Activated CD4-positive, alpha-beta T cell treated with anti-CD3 and anti-CD28 coated beads for 48 hours (primary cell): ENCODE data around the gene PHKG1.
"Not testable (repeated sequence)": the region's sequence is repeated elsewhere in the genome, so short reads cannot be mapped to it uniquely, and the experiment has no call there.

Source experiments
- DNase-seq: peaks from one replicate; pipeline ENCODE4 v3.0.0-alpha.2; 2020

Gene PHKG1

DNA sequence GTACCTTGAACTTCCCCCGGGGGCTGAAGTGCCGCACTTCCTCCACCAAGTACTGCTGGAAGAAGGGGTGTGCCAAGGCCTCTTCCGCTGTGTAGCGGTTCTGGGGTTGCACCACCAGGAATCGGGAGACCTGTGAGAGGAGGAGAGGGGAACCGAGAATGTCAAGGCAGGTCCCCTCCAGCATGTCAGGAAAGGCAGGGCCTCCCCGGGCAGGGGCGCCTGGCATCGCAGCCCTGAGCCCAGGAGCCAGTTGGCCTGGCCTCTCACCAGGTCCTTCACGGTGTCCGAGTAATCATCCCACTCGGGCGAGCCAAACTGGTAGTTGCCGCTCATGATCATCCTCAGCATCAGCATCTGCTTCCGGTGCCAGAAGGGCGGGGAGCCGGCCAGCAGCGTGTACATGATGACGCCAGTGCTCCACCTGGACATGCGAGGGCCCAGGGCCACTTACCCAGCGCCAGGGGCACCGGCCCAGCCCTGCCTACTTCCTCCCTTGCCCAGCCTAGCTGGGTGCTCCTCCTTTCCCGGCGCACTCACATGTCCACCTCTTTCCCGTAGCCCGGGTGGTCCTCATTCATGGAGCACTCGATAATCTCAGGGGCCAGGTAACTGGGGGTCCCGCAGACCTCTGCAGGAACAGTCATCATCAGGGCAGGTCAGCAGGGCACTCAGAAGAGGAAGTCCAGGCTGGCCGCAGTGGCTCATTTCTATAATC lies 11.0 kb downstream of the PHKG1 start:
- DNase-seq: no peak

DNA sequence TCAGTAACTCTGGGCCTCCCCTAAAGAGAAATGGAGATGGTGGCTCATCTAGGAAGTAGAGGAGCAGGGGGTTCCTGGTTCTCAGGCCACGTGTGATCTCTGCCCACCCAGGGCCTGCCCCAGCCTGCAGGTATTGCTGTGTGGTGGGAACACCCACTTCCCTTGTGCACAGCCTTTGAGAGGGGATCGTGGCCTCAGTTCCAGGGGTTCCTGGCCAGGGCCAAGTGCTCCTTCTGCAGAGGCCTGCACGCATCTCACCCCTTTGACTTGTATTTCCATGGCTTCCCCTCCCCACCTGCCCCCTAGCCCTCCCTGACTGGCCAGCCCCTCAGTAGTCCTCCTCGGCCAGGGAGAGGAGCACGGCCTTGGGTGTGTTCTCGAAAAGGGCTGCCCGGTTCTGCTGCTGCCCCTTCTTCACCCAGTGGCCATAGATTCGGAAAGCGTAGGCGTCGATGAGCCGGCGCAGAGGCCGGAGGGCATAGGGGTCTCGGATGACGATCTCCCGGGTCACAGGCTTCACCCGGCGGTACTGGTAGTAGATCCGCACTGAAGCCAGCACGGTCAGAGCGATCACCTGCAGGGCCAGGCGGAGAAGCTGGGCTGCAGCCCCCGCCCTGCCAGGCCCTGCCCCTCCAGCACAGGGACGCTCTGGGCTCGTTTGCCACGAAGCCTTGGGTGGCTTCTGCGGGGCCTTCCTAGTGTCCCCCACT lies 11.9 kb downstream of the PHKG1 start:
- not testable (repeated sequence) for DNase-seq

DNA sequence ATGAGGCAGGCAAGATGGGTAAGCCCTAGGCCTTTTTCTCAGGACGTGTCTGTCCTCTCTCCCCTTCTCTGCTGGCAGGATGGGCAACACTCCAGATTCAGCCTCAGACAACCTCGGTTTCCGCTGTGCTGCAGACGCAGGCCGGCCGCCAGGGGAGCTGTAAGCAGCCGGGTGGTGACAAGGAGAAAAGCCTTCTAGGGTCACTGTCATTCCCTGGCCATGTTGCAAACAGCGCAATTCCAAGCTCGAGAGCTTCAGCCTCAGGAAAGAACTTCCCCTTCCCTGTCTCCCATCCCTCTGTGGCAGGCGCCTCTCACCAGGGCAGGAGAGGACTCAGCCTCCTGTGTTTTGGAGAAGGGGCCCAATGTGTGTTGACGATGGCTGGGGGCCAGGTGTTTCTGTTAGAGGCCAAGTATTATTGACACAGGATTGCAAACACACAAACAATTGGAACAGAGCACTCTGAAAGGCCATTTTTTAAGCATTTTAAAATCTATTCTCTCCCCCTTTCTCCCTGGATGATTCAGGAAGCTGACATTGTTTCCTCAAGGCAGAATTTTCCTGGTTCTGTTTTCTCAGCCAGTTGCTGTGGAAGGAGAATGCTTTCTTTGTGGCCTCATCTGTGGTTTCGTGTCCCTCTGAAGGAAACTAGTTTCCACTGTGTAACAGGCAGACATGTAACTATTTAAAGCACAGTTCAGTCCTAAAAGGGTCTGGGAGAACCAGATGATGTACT lies 13.1 kb downstream of the PHKG1 start:
- DNase-seq: no peak

DNA sequence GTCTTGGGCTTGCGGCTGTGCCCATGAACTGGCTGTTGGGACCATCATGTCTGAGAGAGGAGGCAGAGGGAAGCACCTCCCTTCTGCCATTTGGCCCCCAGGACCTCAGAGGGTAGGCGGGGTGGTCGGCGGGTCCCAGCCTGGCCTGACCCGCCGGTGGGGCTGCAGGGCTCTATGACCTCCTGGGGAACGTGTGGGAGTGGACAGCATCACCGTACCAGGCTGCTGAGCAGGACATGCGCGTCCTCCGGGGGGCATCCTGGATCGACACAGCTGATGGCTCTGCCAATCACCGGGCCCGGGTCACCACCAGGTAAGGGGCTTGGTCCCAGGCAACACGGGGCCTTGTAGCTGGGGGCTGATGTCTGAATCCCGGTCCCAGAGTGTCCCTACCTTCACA lies 14.6 kb downstream of the PHKG1 start:
- DNase-seq: no peak

DNA sequence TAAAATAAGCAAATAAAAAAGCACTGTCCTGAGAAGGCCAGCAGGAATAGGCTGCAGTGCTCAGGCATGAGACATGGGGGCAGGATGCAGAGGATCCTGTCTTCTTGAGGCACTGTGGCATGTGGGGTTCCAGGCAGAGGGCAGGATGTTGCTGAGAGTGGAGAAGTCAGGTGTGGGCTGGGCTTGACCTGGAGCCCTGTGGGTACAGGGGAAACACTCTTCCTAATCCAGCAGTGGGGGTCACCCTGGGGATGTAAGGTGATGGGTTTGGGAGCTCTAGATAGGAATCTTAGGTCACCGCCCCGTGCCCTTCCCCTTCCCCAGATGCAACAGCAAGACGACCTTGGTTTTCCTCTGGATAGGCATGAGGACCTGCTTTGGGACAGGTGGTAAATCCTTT lies 15.1 kb downstream of the PHKG1 start:
- DNase-seq: no peak

DNA sequence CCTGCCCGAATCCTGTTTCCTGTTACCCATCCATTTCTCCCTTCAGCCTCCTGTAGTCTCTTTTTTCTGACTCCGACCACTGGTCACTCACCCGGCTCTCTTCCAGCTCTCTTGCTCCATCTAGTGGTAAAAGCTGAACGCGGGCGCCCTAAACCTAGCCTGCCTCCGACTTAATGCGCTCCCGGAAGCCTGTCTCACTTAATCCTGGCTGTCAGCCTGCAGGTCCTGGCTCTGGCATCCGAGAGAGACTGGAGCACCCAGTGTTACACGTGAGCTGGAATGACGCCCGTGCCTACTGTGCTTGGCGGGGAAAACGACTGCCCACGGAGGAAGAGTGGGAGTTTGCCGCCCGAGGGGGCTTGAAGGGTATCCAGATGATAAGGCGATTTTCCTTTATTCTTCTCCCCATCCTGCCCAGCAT lies 18.4 kb downstream of the PHKG1 start:
- DNase-seq: peak; percentile 77

DNA sequence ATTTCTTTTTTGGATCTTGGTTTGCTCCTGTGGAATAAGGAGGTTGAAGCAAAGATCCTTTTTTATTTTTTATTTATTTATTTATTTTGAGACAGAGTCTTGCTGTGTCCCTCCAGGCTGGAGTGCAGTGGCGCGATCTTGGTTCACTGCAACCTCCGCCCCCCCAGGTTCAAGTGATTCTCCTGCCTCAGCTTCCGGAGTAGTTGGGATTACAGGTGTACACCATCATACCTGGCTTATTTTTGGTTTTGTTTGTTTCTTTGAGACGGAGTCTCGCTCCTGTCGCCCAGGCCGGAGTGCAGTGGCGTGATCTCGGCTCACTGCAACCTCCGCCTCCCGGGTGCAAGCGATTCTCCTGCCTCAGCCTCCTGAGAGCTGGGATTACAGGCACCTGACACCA lies 26.4 kb downstream of the PHKG1 start:
- DNase-seq: not testable (repeated sequence)

DNA sequence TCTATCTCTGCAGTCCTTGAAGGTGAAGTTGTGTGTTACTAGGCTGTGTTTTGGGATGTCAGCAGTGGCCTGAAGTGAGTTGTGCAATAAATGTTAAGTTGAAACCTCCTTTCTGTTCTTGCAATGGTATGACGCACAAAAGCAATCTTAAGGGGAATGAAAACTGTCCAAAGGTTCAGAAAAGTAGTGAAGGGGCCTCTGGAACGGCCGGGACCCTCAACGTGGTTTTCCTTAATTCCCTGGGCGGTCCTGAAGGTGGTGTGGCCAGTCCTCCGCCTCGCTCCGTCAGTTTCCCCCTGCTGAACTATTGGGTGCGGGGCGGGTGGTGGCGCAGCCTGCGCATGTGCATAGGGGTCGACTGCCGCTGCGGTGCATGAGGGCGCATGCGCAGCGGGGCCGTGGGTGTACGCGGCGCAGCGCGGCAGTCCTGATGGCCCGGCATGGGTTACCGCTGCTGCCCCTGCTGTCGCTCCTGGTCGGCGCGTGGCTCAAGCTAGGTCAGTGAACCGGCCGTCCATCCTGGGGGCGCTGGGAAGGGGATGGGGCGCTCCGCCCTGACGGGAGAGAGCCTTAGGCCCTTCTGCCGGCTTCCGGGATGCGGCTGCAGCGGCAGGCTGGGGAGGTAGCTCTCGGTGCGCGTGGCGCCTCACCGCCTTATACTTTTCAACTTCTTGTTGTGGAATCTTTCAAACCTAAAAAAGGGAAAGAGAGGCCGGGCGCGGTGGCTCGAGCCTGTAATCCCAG lies 28.7 kb downstream of the PHKG1 start, which contains the start of gene SUMF2:
TSS of gene SUMF2 (plus strand) at position 405 of the 744 bp plus-strand sequence. CDS start at position 431, 26 bp downstream.
- peak; percentile 92 for DNase-seq

DNA sequence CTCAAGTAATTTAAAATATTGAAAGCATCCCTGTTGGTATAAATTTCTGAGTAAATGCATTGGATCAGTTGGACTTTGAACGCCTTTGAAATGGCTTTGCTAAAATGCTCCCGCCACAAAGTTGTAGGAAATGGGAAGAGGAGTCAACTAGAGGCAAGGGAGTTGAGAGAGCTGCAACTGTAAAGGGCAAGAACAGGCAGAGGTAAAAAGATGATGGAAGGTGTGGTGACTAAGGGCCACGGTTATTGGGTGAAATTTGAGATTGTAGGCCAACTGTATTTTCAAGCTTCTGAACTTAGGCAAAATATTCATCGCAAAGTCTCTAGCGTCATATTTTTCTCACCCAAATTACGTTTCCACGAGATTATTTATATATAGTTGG lies 29.3 kb downstream of the PHKG1 start:
- no peak for DNase-seq

DNA sequence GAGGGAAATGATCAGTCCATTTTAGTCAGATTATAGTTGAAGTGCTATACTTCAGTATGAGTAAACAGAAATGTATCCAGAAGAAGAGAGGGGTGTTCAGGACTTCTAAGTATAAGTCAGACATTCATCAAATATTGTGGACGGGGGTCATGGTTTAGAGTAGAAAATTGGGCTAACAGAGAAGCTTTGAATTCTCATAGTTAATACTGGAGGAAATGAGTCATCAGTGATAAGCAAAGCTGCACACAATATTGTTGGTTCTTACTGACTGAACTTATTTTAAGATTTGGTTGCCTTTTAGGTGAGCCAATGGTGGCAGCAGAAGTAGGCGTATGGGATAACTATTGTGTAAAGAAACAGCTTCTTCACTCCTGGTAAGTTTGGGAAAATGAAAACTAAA lies 30.4 kb downstream of the PHKG1 start:
- no peak for DNase-seq

DNA sequence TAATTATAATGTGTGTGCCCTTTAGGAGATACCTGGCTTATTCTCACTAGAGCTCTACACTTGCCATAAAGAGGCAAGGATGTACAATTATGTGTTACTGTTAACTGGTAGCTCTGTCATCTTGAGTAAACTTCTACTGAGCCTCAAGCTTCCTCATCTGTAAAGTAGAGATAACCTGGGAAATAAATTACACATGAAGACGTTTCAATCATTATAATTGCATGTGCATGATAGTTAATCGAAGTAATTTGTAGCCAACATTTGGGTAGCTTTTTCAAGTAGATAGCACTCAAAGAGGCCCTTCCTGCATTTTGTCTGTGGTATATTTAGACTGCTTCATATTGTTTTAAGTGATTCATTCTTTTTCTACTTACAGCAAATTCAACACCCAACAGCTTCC lies 38.8 kb downstream of the PHKG1 start:
- DNase-seq: no peak

DNA sequence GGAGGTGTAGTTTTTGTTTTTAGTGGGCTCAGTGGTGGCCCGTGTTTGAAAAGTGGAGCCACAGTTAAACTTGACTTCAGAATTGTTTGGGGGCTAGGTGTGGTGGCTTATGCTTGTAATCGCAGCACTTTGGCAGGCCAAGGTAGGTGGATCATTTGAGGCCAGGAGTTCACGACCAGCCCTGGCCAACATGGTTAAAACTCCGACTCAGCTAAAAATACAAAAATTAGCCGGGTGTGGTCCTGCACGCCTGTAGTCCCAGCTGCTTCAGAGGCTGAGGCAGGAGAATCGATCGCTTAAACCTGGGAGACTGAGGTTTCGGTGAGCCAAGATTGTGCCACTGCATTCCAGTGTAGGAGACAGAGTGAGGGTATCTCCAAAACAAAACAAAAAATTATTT lies 39.4 kb downstream of the PHKG1 start:
- DNase-seq: no peak

DNA sequence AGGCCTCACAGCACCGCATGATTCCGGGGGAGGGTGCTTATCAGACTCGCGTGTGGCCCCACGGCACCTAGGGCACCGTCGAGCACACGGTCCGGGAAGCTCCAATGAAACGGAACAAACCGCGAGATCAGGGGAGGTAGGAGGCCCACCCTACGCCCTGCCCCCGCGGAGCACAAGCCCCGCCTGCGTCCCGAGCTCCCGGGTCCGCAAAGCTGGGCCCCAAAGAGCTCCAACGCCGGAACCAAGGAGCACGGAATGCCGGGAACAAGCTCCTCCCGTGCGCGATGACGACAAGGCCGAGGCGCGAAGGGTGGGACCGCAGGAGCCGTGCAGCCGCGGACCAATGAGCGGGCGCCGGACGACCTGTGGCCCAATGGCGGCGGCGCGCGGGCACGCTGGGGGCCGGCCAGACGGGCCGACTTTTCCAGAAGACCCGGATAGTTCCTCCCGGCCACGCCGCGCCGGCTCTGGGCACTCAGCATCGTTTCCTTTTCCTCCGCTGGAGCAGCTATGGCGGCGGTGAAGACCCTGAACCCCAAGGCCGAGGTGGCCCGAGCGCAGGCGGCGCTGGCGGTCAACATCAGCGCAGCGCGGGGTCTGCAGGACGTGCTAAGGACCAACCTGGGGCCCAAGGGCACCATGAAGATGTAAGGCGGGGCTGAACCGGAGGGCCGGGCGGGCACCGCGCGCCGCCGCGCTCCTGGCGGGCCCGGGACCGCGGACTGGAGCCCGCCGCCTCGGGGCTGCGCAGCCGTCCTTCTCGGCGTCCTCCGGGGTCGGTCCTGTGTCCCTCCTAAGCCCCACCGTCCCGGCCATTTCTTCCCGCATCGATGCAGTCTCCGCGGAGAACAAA lies 41.2 kb downstream of the PHKG1 start, which contains the start of the genes CCT6A and PSPH:
TSS of gene CCT6A (plus strand) at position 427 of the 853 bp plus-strand sequence. CDS start at position 511, 84 bp downstream.
TSS of gene PSPH (minus strand) at position 106 of the 853 bp plus-strand sequence. CDS start 30,232 bp downstream, outside the sequence.
- DNase-seq: peak; percentile 95

DNA sequence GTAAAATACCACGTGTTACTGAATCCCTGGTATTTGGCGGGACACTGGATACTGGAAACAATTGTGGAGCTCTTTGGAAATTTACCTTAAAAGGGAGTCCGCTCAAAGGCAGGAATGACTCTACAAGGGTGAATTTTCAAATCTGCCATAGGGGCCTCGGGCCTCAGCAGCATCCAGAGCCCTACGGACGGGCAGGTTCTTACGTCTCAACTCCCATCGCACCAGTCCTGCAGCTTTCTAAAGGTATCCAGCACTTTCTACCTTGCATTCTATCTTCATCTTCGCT lies 41.8 kb downstream of the PHKG1 start:
- DNase-seq: no peak

DNA sequence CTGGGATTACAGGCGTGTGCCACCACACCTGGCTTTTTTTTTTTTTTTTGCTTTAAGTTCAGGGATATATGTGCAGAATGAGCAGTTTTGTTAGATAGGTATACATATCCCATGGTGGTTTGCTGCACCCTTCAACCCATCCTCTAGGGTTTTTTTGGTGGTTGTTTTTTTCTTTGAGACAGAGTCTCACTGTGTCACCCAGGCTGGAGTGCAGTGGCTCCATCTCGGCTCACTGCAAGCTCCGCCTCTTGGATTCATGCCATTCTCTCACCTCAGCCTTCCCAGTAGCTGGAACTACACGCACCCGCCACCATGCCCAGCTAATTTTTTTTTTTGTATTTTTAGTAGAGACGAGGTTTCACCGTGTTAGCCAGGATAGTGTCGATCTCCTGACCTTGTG lies 44.0 kb downstream of the PHKG1 start:
- DNase-seq: not testable (repeated sequence)

DNA sequence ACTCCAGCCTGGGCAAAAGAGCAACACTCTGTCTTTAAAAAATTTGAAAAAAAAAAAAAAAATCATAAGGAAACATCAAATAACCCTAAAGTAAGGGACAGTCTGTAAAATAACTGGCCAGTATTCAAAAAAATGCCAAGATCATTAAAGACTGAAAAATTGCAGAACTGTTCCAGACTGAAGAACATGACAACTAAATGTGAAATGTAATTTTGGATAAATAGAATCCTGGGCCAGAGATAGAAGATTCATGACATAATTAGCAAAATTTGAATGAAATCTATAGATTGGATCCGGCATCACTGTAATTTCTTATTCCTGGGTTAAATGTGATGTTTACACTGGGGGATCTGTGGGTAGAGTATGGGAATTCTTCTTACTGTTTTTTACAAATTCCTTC lies 44.5 kb downstream of the PHKG1 start:
- no peak for DNase-seq

DNA sequence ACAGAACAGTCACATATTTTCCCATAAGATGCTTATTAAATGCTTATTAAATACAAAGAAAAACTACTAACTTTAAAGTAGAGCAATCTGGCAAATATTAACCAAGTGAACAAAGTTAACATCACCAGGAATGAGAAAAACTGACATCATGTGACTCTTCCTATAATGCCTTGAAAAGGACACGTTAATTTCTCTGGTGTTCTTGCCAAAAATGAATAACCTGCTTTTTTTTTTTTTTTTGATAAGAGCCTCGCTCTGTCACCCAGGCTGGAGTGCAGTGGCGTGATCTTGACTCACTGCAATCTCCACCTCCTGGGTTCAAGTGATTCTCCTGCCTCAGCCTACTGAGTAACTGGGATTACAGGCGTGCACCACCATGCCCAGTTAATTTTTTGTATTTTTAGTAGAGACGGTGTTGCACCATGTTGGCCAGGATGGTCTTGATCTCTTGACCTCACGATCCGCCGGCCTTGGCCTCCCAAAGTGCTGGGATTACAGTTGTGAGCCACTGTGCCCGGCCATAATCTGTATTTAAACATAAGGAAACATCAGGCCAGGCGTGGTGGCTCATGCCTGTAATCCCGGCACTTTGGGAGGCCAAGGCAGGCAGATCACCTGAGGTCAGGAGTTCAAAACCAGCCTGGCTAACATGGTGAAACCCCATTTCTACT lies 45.2 kb downstream of the PHKG1 start:
- DNase-seq: not testable (repeated sequence)

DNA sequence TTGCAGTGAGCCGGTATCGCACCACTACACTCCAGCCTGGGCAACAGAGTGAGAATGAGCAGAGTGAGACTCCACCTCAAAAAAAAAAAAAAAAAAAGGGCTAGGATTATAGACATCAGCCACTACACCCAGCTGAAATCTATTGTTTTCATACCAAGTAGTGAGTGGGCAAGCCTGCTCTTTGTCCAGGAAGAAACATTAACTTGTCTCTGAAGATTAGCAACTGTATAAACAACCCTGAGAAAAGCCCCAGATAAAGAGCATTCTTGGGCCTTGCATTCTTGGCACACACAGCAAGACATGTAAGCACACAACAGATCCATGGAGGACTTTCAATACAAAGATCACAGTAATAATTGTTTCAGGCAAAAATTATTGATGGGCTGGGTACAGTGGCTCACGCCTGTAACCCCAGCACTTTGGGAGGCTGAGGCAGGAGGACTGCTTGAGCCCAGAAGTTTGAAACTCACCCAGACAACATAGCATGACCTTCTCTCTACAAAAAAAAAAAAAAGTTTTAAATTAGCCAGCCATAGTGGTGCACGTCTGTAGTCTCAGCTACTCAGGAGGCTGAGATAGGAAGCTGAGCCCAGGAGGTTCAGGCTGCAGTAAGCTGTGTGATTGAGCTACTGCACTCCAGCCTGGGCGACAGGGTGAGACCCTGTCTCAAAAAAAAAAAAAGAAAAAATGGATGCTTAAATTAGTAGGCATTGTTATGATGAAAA lies 45.9 kb downstream of the PHKG1 start:
- no peak for DNase-seq

DNA sequence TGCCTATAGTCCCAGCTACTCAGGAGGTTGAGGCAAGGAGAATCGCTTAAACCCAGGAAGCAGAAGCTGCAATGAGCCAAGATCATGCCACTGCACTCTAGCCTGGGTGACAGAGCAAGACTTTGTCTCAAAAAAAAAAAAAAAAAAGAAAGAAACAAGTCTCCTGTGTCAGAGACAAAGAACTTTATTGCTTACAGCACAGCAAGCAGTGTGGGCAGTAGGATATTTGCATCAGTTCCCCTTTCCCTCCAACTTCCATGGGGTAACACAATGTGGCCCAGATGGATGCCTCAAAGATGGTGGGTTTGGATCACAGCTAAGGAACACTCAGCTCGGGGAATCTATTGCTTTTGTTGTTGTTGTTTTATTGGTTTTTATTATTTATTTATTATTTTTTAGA lies 47.0 kb downstream of the PHKG1 start:
- DNase-seq: not testable (repeated sequence)

DNA sequence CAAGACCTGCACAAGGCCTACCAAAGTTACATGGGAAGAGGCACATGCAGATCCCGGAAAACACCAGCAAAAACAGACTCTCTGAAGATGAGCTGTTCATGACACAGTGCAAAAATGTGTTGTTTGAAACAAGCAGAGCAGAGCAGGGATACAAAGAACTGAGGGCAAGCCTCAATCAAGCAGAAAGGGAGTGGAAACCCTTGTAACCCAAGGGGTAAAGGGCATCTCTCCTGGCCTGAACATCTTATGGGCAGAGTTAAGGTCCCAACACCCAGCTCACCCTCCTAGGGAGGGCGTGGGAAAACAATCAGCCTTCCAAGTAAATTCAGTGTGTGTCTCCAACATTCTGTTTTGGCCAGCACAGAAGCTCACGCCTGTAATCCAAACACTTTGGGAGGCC lies 52.0 kb downstream of the PHKG1 start:
- no peak for DNase-seq
